Measurements from ENCODE around the gene EGLN3. TPM values are rescaled to one million over a fixed set of nuclear protein-coding genes. Genes with fewer than 3 reads are reported as not detected.

The EGLN3 gene
- total RNA-seq, 1 experiment from 2014 or later, result 9.5 TPM

DNA sequence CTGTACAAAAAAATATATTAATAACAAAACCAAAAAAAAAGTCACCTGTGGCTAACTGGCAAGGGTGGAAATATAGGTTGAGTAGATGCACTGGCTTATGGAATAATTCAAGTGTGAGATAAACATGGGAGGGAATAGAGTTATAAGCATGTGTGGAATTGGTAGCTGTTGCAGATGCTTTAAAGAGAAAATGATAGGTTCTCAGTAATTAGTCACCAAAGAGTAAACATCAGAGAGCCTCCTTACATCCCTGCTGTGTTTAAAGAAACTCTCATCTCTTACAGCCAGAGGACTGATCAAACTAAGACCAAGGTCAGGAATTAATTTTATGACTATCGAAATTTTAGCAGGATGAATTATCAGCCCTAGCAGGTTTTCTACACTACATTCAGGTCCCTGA is 70.5 kb downstream of the EGLN3 start:
- TF ChIP-seq, protein P1, sequence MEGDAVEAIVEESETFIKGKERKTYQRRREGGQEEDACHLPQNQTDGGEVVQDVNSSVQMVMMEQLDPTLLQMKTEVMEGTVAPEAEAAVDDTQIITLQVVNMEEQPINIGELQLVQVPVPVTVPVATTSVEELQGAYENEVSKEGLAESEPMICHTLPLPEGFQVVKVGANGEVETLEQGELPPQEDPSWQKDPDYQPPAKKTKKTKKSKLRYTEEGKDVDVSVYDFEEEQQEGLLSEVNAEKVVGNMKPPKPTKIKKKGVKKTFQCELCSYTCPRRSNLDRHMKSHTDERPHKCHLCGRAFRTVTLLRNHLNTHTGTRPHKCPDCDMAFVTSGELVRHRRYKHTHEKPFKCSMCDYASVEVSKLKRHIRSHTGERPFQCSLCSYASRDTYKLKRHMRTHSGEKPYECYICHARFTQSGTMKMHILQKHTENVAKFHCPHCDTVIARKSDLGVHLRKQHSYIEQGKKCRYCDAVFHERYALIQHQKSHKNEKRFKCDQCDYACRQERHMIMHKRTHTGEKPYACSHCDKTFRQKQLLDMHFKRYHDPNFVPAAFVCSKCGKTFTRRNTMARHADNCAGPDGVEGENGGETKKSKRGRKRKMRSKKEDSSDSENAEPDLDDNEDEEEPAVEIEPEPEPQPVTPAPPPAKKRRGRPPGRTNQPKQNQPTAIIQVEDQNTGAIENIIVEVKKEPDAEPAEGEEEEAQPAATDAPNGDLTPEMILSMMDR (IDR thresholded peaks at IDR 0.05; ENCODE audit: insufficient read depth in 1 of 2, low read depth in 1 of 2, low read length in 1 of 2, severe bottlenecking in 1 of 2, unreplicated experiment in 1 of 2), result no peak
- intact Hi-C loops (cut with micrococcal nuclease; ENCODE audit: unreplicated experiment), result no loop called here
- no peak overlapping the region for H3K4me3 ChIP-seq (ENCODE audit: low read depth, low read length)
- no peaks in the 10 kb centered on the region for H3K27me3 Mint-ChIP-seq (ENCODE audit: insufficient read depth, unreplicated experiment)
- H3K27ac Mint-ChIP-seq (ENCODE audit: unreplicated experiment), result no peak overlapping the region
- peaks cover 32% of the 10 kb centered on the region for H3K9me3 Mint-ChIP-seq (ENCODE audit: unreplicated experiment)
- no peaks in the 10 kb centered on the region for H3K36me3 Mint-ChIP-seq (ENCODE audit: insufficient read depth, unreplicated experiment)
- ChIA-PET POLR2A (no interaction called here), CTCF (no interaction called here)
- no peaks in the 10 kb centered on the region; the same call in 1 of the 2 replicates for H3K9me3 ChIP-seq
- H3K4me1 Mint-ChIP-seq (ENCODE audit: low read depth, unreplicated experiment), result no peaks in the 10 kb centered on the region
- BruUV-seq (replicated peaks), result no TSS peak
- H3K4me3 Mint-ChIP-seq (ENCODE audit: unreplicated experiment), result no peak overlapping the region
- no peaks in the 10 kb centered on the region for H3K27me3 ChIP-seq (replicated peaks; ENCODE audit: control insufficient read depth, insufficient read depth, low read length)
- no peaks in the 10 kb centered on the region for H3K36me3 ChIP-seq (ENCODE audit: control insufficient read depth, insufficient read depth, low read length)
- no peak for DNase-seq
- H3K4me1 ChIP-seq, result no peaks in the 10 kb centered on the region

DNA sequence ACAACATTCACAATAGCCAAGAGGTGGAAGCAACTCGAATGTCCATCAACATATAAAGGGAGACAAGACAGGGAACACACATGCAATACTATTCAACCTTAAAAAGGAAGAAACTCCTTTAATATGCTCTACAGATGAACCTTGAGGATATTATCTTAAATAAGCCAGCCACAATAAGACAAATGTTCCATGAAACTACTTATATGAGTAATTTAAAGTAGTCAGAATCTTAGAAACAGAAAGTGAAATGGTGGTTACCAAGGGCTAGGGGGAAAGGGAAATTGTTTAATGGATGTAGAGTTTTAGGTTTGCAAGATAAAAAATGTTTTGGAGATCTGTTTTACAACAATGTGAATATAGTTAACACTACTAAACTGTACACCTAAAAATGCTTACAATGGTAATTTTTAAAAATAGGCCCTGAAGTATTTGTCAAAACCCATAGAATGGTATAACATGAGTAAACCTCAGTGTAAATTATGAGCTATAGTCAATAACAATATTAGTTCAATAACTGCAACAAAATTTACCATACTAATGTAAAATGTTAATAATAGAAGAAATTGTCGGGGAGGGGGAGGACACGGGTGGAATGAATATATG is 71.1 kb downstream of the EGLN3 start:
- ChIA-PET CTCF (no interaction called here), POLR2A (no interaction called here)
- Histone ChIP-seq H3K36me3 (ENCODE audit: control insufficient read depth, insufficient read depth, low read length) (no peaks in the 10 kb centered on the region), H3K27me3 (replicated peaks; ENCODE audit: control insufficient read depth, insufficient read depth, low read length) (no peaks in the 10 kb centered on the region), H3K9me3 (no peaks in the 10 kb centered on the region; the same call in 1 of the 2 replicates), H3K4me3 (ENCODE audit: low read depth, low read length) (no peak overlapping the region), H3K4me1 (no peaks in the 10 kb centered on the region)
- Mint-ChIP-seq H3K9me3 (ENCODE audit: unreplicated experiment) (peaks cover 38% of the 10 kb centered on the region), H3K27me3 (ENCODE audit: insufficient read depth, unreplicated experiment) (no peaks in the 10 kb centered on the region), H3K4me3 (ENCODE audit: unreplicated experiment) (no peak overlapping the region), H3K4me1 (ENCODE audit: low read depth, unreplicated experiment) (no peaks in the 10 kb centered on the region), H3K36me3 (ENCODE audit: insufficient read depth, unreplicated experiment) (no peaks in the 10 kb centered on the region), H3K27ac (ENCODE audit: unreplicated experiment) (no peak overlapping the region)
- DNase-seq, result no peak
- TF ChIP-seq, protein P1 (IDR thresholded peaks at IDR 0.05; ENCODE audit: insufficient read depth in 1 of 2, low read depth in 1 of 2, low read length in 1 of 2, severe bottlenecking in 1 of 2, unreplicated experiment in 1 of 2), result no peak
- intact Hi-C loops (cut with micrococcal nuclease; ENCODE audit: unreplicated experiment), result no loop called here
- BruUV-seq (replicated peaks), result no TSS peak

DNA sequence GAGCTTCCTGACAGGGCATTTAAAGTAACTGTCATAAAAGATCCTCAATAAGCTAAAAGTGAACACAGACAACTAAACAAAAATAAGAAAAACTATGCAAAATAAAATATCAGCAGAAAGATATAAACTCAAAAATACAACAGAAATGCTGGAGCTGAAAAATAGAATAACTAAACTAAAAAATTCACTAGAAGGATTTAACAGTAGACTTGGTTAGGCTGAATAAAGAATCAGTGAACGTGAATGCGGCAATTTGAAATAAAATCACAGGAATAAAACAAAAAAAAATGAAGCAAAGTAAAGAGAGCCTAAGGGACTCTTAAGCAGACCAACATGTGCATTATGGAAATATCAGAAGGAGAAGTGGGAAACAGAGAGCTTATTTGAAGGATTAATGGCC is 74.6 kb downstream of the EGLN3 start:
- no peaks in the 10 kb centered on the region for H3K27me3 ChIP-seq (replicated peaks; ENCODE audit: control insufficient read depth, insufficient read depth, low read length)
- POLR2A ChIA-PET, result no interaction called here

More for the DNA sequence above, 74.6 kb downstream of the EGLN3 start:
- Mint-ChIP-seq H3K27ac (ENCODE audit: unreplicated experiment) (no peak overlapping the region), H3K27me3 (ENCODE audit: insufficient read depth, unreplicated experiment) (no peaks in the 10 kb centered on the region), H3K4me1 (ENCODE audit: low read depth, unreplicated experiment) (no peaks in the 10 kb centered on the region), H3K36me3 (ENCODE audit: insufficient read depth, unreplicated experiment) (no peaks in the 10 kb centered on the region), H3K4me3 (ENCODE audit: unreplicated experiment) (no peak overlapping the region), H3K9me3 (ENCODE audit: unreplicated experiment) (peaks cover 46% of the 10 kb centered on the region)
- BruUV-seq (replicated peaks), result no TSS peak
- TF ChIP-seq, protein P1 (IDR thresholded peaks at IDR 0.05; ENCODE audit: insufficient read depth in 1 of 2, low read depth in 1 of 2, low read length in 1 of 2, severe bottlenecking in 1 of 2, unreplicated experiment in 1 of 2), result no peak
- CTCF ChIA-PET, result no interaction called here
- H3K9me3 ChIP-seq, result no peaks in the 10 kb centered on the region; the same call in 1 of the 2 replicates
- H3K4me1 ChIP-seq, result peaks cover 4% of the 10 kb centered on the region; the same call in 1 of the 2 replicates
- no peaks in the 10 kb centered on the region for H3K36me3 ChIP-seq (ENCODE audit: control insufficient read depth, insufficient read depth, low read length)
- H3K4me3 ChIP-seq (ENCODE audit: low read depth, low read length), result no peak overlapping the region
- intact Hi-C loops (cut with micrococcal nuclease; ENCODE audit: unreplicated experiment), result no loop called here
- DNase-seq, result no peak

All from Caco-2 (cell line).